Measurements from ENCODE around the gene TNK2.
A peak's percentile ranks its signal among the peaks of the same experiment; 100 is the strongest.
"Not testable (repeated sequence)": the region's sequence is repeated elsewhere in the genome, so short reads cannot be mapped to it uniquely, and the experiment has no call there.

Gene TNK2

GRCh38 chr3:195816276-195816913 lies 92.0 kb downstream of the TNK2 start:
- H3K36me3 ChIP-seq (ENCODE audit: control insufficient read depth in 2 of 2, insufficient read depth in 1 of 2, low read length in 2 of 2); H3K4me1 ChIP-seq (ENCODE audit: control insufficient read depth, insufficient read depth, low read length); POLR2A ChIA-PET; H3K4me3 ChIP-seq (ENCODE audit: low read depth, low read length); CTCF ChIA-PET; H3K27ac ChIP-seq (ENCODE audit: extremely low read depth, low read depth, low read length); H3K9me3 ChIP-seq (ENCODE audit: control insufficient read depth, insufficient read depth, low read depth, low read length): not testable (repeated sequence)

GRCh38 chr3:195815169-195815771 lies 93.1 kb downstream of the TNK2 start:
- Histone ChIP-seq H3K4me3 (ENCODE audit: low read depth, low read length) (no peak overlapping the region), H3K36me3 (ENCODE audit: control insufficient read depth in 2 of 2, insufficient read depth in 1 of 2, low read length in 2 of 2) (no peaks in the 10 kb centered on the region), H3K4me1 (ENCODE audit: control insufficient read depth, insufficient read depth, low read length) (no peaks in the 10 kb centered on the region), H3K27ac (ENCODE audit: extremely low read depth, low read depth, low read length) (no peak overlapping the region), H3K9me3 (ENCODE audit: control insufficient read depth, insufficient read depth, low read depth, low read length) (no peaks in the 10 kb centered on the region)
- CTCF ChIA-PET, result interaction anchor here (0.9 kb wide), 1 partner anchor 44 kb away, joined by 3 read pairs; no protein-coding TSS in a partner anchor
- POLR2A ChIA-PET, result no interaction called here
- TF ChIP-seq ZNF449 (tag by site-specific recombination; IDR thresholded peaks at IDR 0.05) (no peak), ZBTB20 (tag by site-specific recombination; IDR thresholded peaks at IDR 0.05) (no peak), GLIS2 (tag by site-specific recombination; IDR thresholded peaks at IDR 0.05) (peak; percentile 61; the same call in 1 of the 2 replicates), REST (tag by site-specific recombination; IDR thresholded peaks at IDR 0.05) (peak; percentile 84), WT1 (tag by site-specific recombination; IDR thresholded peaks at IDR 0.05) (no peak)

GRCh38 chr3:195813916-195814640 lies 94.3 kb downstream of the TNK2 start:
- CTCF ChIA-PET, result interaction anchor here (0.9 kb wide), 1 partner anchor 45 kb away, joined by 3 read pairs; no protein-coding TSS in a partner anchor

More at GRCh38 chr3:195813916-195814640, 94.3 kb downstream of the TNK2 start:
- H3K4me3 ChIP-seq (ENCODE audit: low read depth, low read length), result no peak overlapping the region
- no peak for TF ChIP-seq IKZF3 (tag by site-specific recombination; IDR thresholded peaks at IDR 0.05)
- no peak for TF ChIP-seq HOXC10 (CRISPR knock-in tag; IDR thresholded peaks at IDR 0.05)
- 0 out of 2 replicates have a peak, but pooled peaks have one; percentile 34 for TF ChIP-seq ZEB2 (tag by site-specific recombination; IDR thresholded peaks at IDR 0.05)
- TF ChIP-seq SCRT2 (tag by site-specific recombination; IDR thresholded peaks at IDR 0.05), result peak; percentile 100
- peak; percentile 100 for TF ChIP-seq SCRT1 (tag by site-specific recombination; IDR thresholded peaks at IDR 0.05; ENCODE audit: borderline replicate concordance)
- no peak for TF ChIP-seq ZBTB11 (tag by site-specific recombination; conservative IDR thresholded peaks at IDR 0.05; ENCODE audit: low read depth)
- no peak overlapping the region for H3K27ac ChIP-seq (ENCODE audit: extremely low read depth, low read depth, low read length)
- no peaks in the 10 kb centered on the region for H3K36me3 ChIP-seq (ENCODE audit: control insufficient read depth in 2 of 2, insufficient read depth in 1 of 2, low read length in 2 of 2)
- POLR2A ChIA-PET, result no interaction called here
- no peaks in the 10 kb centered on the region for H3K4me1 ChIP-seq (ENCODE audit: control insufficient read depth, insufficient read depth, low read length)
- H3K9me3 ChIP-seq (ENCODE audit: control insufficient read depth, insufficient read depth, low read depth, low read length), result no peaks in the 10 kb centered on the region

Data from HEK293 (cell line).